ENCODE measurements around the gene ETV4.
A peak's percentile ranks its signal among the peaks of the same experiment; 100 is the strongest.

The ETV4 gene

GRCh38 chr17:43490621-43491020, 55.5 kb downstream of the ETV4 start:
- in situ Hi-C loops (cut with MboI; ENCODE audit: low pct_unique_long_range_greater_than_20kb, low sequenced_read_pairs, unreplicated experiment) = no loop called here
- DNase-seq (ENCODE audit: low spot score) = no peak
- TF ChIP-seq CTCF (IDR thresholded peaks at IDR 0.05; ENCODE audit: extremely low read depth, insufficient read depth, missing control alignments) = no peak

GRCh38 chr17:43483674-43484551, 62.2 kb downstream of the ETV4 start, which contains the start of gene DHX8:
Gene DHX8 (plus strand): TSS chr17:43483975. CDS start chr17:43484038, 63 bp downstream.
- in situ Hi-C loops (cut with MboI; ENCODE audit: low pct_unique_long_range_greater_than_20kb, low sequenced_read_pairs, unreplicated experiment) = no loop called here
- peak; percentile 93 for DNase-seq (ENCODE audit: low spot score)
- TF ChIP-seq CTCF (IDR thresholded peaks at IDR 0.05; ENCODE audit: extremely low read depth, insufficient read depth, missing control alignments) = peak; percentile 100

- in situ Hi-C loops (cut with MboI; ENCODE audit: low pct_unique_long_range_greater_than_20kb, low sequenced_read_pairs, unreplicated experiment) = no loop called here
- TF ChIP-seq CTCF (IDR thresholded peaks at IDR 0.05; ENCODE audit: extremely low read depth, insufficient read depth, missing control alignments) = no peak
- DNase-seq (ENCODE audit: low spot score) = no peak
Observed at GRCh38 chr17:43482103-43483012, 63.8 kb downstream of the ETV4 start.

- in situ Hi-C loops (cut with MboI; ENCODE audit: low pct_unique_long_range_greater_than_20kb, low sequenced_read_pairs, unreplicated experiment) = loop anchor here (5.0 kb wide), 1 partner anchor 78 kb away; no protein-coding TSS in a partner anchor
- TF ChIP-seq CTCF (IDR thresholded peaks at IDR 0.05; ENCODE audit: extremely low read depth, insufficient read depth, missing control alignments) = no peak
- DNase-seq (ENCODE audit: low spot score) = no peak
Observed at GRCh38 chr17:43479948-43480347, 66.2 kb downstream of the ETV4 start.

Measured in GM13977 (cell line).